ENCODE measurements around the gene CFAP77. TPM values are rescaled to one million over a fixed set of nuclear protein-coding genes. Genes with fewer than 3 reads are reported as not detected.

Gene CFAP77
- total RNA-seq, 2 experiments from 2014 or later, result not detected

- ChIA-PET POLR2A (no interaction called here), CTCF (no interaction called here)
- no peak overlapping the region for H3K27ac Mint-ChIP-seq
- H3K36me3 Mint-ChIP-seq (ENCODE audit: low read depth), result no peaks in the 10 kb centered on the region
- ATAC-seq, result no peak
- no peak for DNase-seq
- peaks cover 12% of the 10 kb centered on the region for H3K4me1 Mint-ChIP-seq (ENCODE audit: low read depth)
- H3K9me3 Mint-ChIP-seq (ENCODE audit: insufficient read depth), result no peaks in the 10 kb centered on the region
- H3K27me3 Mint-ChIP-seq (ENCODE audit: low read depth), result peaks cover 26% of the 10 kb centered on the region
- no peak overlapping the region for H3K4me3 Mint-ChIP-seq
Measured at GRCh38 chr9:132457504-132458236, 47.7 kb downstream of the CFAP77 start.

GRCh38 chr9:132458432-132458831 lies 48.4 kb downstream of the CFAP77 start:
- Mint-ChIP-seq H3K4me1 (ENCODE audit: low read depth) (peaks cover 12% of the 10 kb centered on the region), H3K36me3 (ENCODE audit: low read depth) (no peaks in the 10 kb centered on the region), H3K9me3 (ENCODE audit: insufficient read depth) (no peaks in the 10 kb centered on the region), H3K27me3 (ENCODE audit: low read depth) (peaks cover 27% of the 10 kb centered on the region), H3K27ac (no peak overlapping the region), H3K4me3 (no peak overlapping the region)
- ChIA-PET POLR2A (no interaction called here), CTCF (no interaction called here)
- DNase-seq, result no peak
- ATAC-seq, result no peak

- peaks cover 20% of the 10 kb centered on the region for H3K27me3 Mint-ChIP-seq (ENCODE audit: low read depth)
- DNase-seq (no peak), ATAC-seq (no peak)
- ChIA-PET POLR2A (no interaction called here), CTCF (no interaction called here)
- no peaks in the 10 kb centered on the region for H3K36me3 Mint-ChIP-seq (ENCODE audit: low read depth)
- H3K27ac Mint-ChIP-seq, result no peak overlapping the region
- no peaks in the 10 kb centered on the region for H3K9me3 Mint-ChIP-seq (ENCODE audit: insufficient read depth)
- H3K4me1 Mint-ChIP-seq (ENCODE audit: low read depth), result peaks cover 9% of the 10 kb centered on the region
- no peak overlapping the region for H3K4me3 Mint-ChIP-seq
Measured at GRCh38 chr9:132459661-132460060, 49.6 kb downstream of the CFAP77 start.

GRCh38 chr9:132460240-132460639 lies 50.2 kb downstream of the CFAP77 start:
- Mint-ChIP-seq H3K4me1 (ENCODE audit: low read depth) (peaks cover 7% of the 10 kb centered on the region), H3K36me3 (ENCODE audit: low read depth) (no peaks in the 10 kb centered on the region), H3K27me3 (ENCODE audit: low read depth) (peaks cover 17% of the 10 kb centered on the region), H3K27ac (no peak overlapping the region), H3K4me3 (no peak overlapping the region), H3K9me3 (ENCODE audit: insufficient read depth) (no peaks in the 10 kb centered on the region)
- ChIA-PET POLR2A (interaction anchor here (0.6 kb wide), 1 partner anchor 113 kb away, joined by 3 read pairs; no protein-coding TSS in a partner anchor), CTCF (no interaction called here)
- ATAC-seq (no peak), DNase-seq (no peak)

- DNase-seq (no peak), ATAC-seq (no peak)
- Mint-ChIP-seq H3K4me3 (no peak overlapping the region), H3K4me1 (ENCODE audit: low read depth) (no peaks in the 10 kb centered on the region), H3K27ac (no peak overlapping the region), H3K27me3 (ENCODE audit: low read depth) (peaks cover 18% of the 10 kb centered on the region), H3K36me3 (ENCODE audit: low read depth) (no peaks in the 10 kb centered on the region), H3K9me3 (ENCODE audit: insufficient read depth) (no peaks in the 10 kb centered on the region)
- ChIA-PET CTCF (no interaction called here), POLR2A (no interaction called here)
Measured at GRCh38 chr9:132461281-132461896, 51.4 kb downstream of the CFAP77 start.

GRCh38 chr9:132461971-132462370 lies 52.0 kb downstream of the CFAP77 start:
- POLR2A ChIA-PET, result no interaction called here
- no peak for ATAC-seq
- Mint-ChIP-seq H3K36me3 (ENCODE audit: low read depth) (no peaks in the 10 kb centered on the region), H3K9me3 (ENCODE audit: insufficient read depth) (no peaks in the 10 kb centered on the region), H3K4me3 (no peak overlapping the region), H3K27me3 (ENCODE audit: low read depth) (peaks cover 16% of the 10 kb centered on the region), H3K4me1 (ENCODE audit: low read depth) (no peaks in the 10 kb centered on the region), H3K27ac (no peak overlapping the region)
- no peak for DNase-seq
- CTCF ChIA-PET, result no interaction called here

- CTCF ChIA-PET, result no interaction called here
- H3K4me3 Mint-ChIP-seq, result no peak overlapping the region
- POLR2A ChIA-PET, result no interaction called here
- no peak overlapping the region for H3K27ac Mint-ChIP-seq
- no peaks in the 10 kb centered on the region for H3K36me3 Mint-ChIP-seq (ENCODE audit: low read depth)
- H3K4me1 Mint-ChIP-seq (ENCODE audit: low read depth), result no peaks in the 10 kb centered on the region
- no peak for ATAC-seq
- no peaks in the 10 kb centered on the region for H3K9me3 Mint-ChIP-seq (ENCODE audit: insufficient read depth)
- DNase-seq, result no peak
- H3K27me3 Mint-ChIP-seq (ENCODE audit: low read depth), result peaks cover 19% of the 10 kb centered on the region
Measured at GRCh38 chr9:132464547-132464946, 54.5 kb downstream of the CFAP77 start.

GRCh38 chr9:132465131-132465635 lies 55.2 kb downstream of the CFAP77 start:
- H3K4me1 Mint-ChIP-seq (ENCODE audit: low read depth), result no peaks in the 10 kb centered on the region
- no peak overlapping the region for H3K4me3 Mint-ChIP-seq
- ChIA-PET POLR2A (no interaction called here), CTCF (no interaction called here)
- ATAC-seq (no peak), DNase-seq (no peak)
- peaks cover 19% of the 10 kb centered on the region for H3K27me3 Mint-ChIP-seq (ENCODE audit: low read depth)
- H3K9me3 Mint-ChIP-seq (ENCODE audit: insufficient read depth), result no peaks in the 10 kb centered on the region
- no peak overlapping the region for H3K27ac Mint-ChIP-seq
- H3K36me3 Mint-ChIP-seq (ENCODE audit: low read depth), result no peaks in the 10 kb centered on the region

- Mint-ChIP-seq H3K4me3 (no peak overlapping the region), H3K27ac (no peak overlapping the region), H3K27me3 (ENCODE audit: low read depth) (peaks cover 35% of the 10 kb centered on the region), H3K9me3 (ENCODE audit: insufficient read depth) (no peaks in the 10 kb centered on the region), H3K4me1 (ENCODE audit: low read depth) (peaks cover 1% of the 10 kb centered on the region), H3K36me3 (ENCODE audit: low read depth) (no peaks in the 10 kb centered on the region)
- CTCF ChIA-PET, result no interaction called here
- no peak for DNase-seq
- ATAC-seq, result no peak
- POLR2A ChIA-PET, result no interaction called here
Measured at GRCh38 chr9:132472199-132472598, 62.2 kb downstream of the CFAP77 start.

- no peak for DNase-seq
- ATAC-seq, result no peak
- Mint-ChIP-seq H3K27me3 (ENCODE audit: low read depth) (peaks cover 33% of the 10 kb centered on the region), H3K9me3 (ENCODE audit: insufficient read depth) (no peaks in the 10 kb centered on the region), H3K4me3 (no peak overlapping the region), H3K4me1 (ENCODE audit: low read depth) (peaks cover 1% of the 10 kb centered on the region), H3K36me3 (ENCODE audit: low read depth) (no peaks in the 10 kb centered on the region), H3K27ac (no peak overlapping the region)
- ChIA-PET CTCF (no interaction called here), POLR2A (no interaction called here)
Measured at GRCh38 chr9:132472599-132472998, 62.6 kb downstream of the CFAP77 start.

- CTCF ChIA-PET, result interaction anchor here (1.5 kb wide), 1 partner anchor 101 kb away, joined by 3 read pairs; no protein-coding TSS in a partner anchor
- peaks cover 38% of the 10 kb centered on the region for H3K27me3 Mint-ChIP-seq (ENCODE audit: low read depth)
- POLR2A ChIA-PET, result no interaction called here
Measured at GRCh38 chr9:132474253-132474652, 64.2 kb downstream of the CFAP77 start.

GRCh38 chr9:132478353-132479050 lies 68.5 kb downstream of the CFAP77 start:
- no peak for DNase-seq
- peaks cover 57% of the 10 kb centered on the region for H3K27me3 Mint-ChIP-seq (ENCODE audit: low read depth)
- H3K36me3 Mint-ChIP-seq (ENCODE audit: low read depth), result no peaks in the 10 kb centered on the region
- POLR2A ChIA-PET, result no interaction called here
- H3K9me3 Mint-ChIP-seq (ENCODE audit: insufficient read depth), result no peaks in the 10 kb centered on the region
- no peak for ATAC-seq
- no peak overlapping the region for H3K27ac Mint-ChIP-seq
- CTCF ChIA-PET, result no interaction called here
- H3K4me3 Mint-ChIP-seq, result no peak overlapping the region
- no peaks in the 10 kb centered on the region for H3K4me1 Mint-ChIP-seq (ENCODE audit: low read depth)

More at GRCh38 chr9:132474253-132474652, 64.2 kb downstream of the CFAP77 start:
- no peaks in the 10 kb centered on the region for H3K9me3 Mint-ChIP-seq (ENCODE audit: insufficient read depth)
- ATAC-seq, result no peak
- H3K4me3 Mint-ChIP-seq, result no peak overlapping the region
- H3K36me3 Mint-ChIP-seq (ENCODE audit: low read depth), result no peaks in the 10 kb centered on the region
- no peak for DNase-seq
- no peak overlapping the region for H3K27ac Mint-ChIP-seq
- peaks cover 1% of the 10 kb centered on the region for H3K4me1 Mint-ChIP-seq (ENCODE audit: low read depth)

Measured in activated CD8-positive, alpha-beta T cell treated with anti-CD3 and anti-CD28 coated beads, Interleukin-2, amount 10 ng/mL, durations not matched to agents 7 days and 5 days (primary cell).